HEK293T (cell line): Measurements from ENCODE around the gene PLEK2.

Experiments
- CTCF ChIA-PET: fragments of 350-600 bp; formaldehyde crosslinking; extraction: SDS; loops from one replicate; lab custom pipeline; 2021; ENCODE audit warnings: antibody characterized with exemption, inconsistent platforms; lab: Yijun Ruan, JAX
- POLR2A ChIA-PET: fragments of 350-600 bp; formaldehyde crosslinking; extraction: SDS; loops from one replicate; lab custom pipeline; 2020; ENCODE audit warnings: antibody characterized with exemption, inconsistent platforms; lab: Yijun Ruan, JAX
- DNase-seq: peaks from one replicate; pipeline ENCODE4 v3.0.0; 2012; ENCODE audit warnings: mixed read lengths; ENCODE audit errors: extremely low spot score
- ARNT ChIP-seq: fragments of 450-650 bp; IDR thresholded peaks from 2 replicates; pipeline ENCODE4 v1.6.1; 2017; ENCODE audit warnings: mild to moderate bottlenecking
- BHLHE40 ChIP-seq: fragments of 450-650 bp; IDR thresholded peaks from 2 replicates; pipeline ENCODE4 v1.6.1; 2016; ENCODE audit warnings: mild to moderate bottlenecking, moderate library complexity, borderline replicate concordance
- CTBP1 ChIP-seq: fragments of 450-650 bp; IDR thresholded peaks from 2 replicates; pipeline ENCODE4 v1.6.1; 2016; ENCODE audit warnings: borderline replicate concordance
- ELF4 ChIP-seq: fragments of 450-650 bp; IDR thresholded peaks from 2 replicates; pipeline ENCODE4 v1.6.1; 2017; ENCODE audit warnings: antibody characterized with exemption
- FOXA1 ChIP-seq: fragments of 450-650 bp; IDR thresholded peaks from 2 replicates; pipeline ENCODE4 v1.6.1; 2016; ENCODE audit warnings: mild to moderate bottlenecking
- FOXK2 ChIP-seq: fragments of 450-650 bp; IDR thresholded peaks from 2 replicates; pipeline ENCODE4 v1.6.1; 2016; ENCODE audit warnings: mild to moderate bottlenecking
- FOXM1 ChIP-seq: fragments of 450-650 bp; IDR thresholded peaks from 2 replicates; pipeline ENCODE4 v1.6.1; 2017; ENCODE audit warnings: mild to moderate bottlenecking, borderline replicate concordance
- HDGF ChIP-seq: fragments of 450-650 bp; IDR thresholded peaks from 2 replicates; pipeline ENCODE4 v1.6.1; 2017; ENCODE audit warnings: antibody characterized with exemption, borderline replicate concordance
- L3MBTL2 ChIP-seq: fragments of 450-650 bp; conservative IDR thresholded peaks from 2 replicates; pipeline ENCODE4 v1.6.1; 2016; ENCODE audit warnings: mild to moderate bottlenecking
- LEF1 ChIP-seq: fragments of 450-650 bp; IDR thresholded peaks from 2 replicates; pipeline ENCODE4 v1.6.1; 2017; ENCODE audit warnings: mild to moderate bottlenecking, borderline replicate concordance
- NFRKB ChIP-seq: fragments of 450-650 bp; IDR thresholded peaks from 2 replicates; pipeline ENCODE4 v1.6.1; 2016; ENCODE audit warnings: mild to moderate bottlenecking, moderate library complexity
- PKNOX1 ChIP-seq: fragments of 450-650 bp; IDR thresholded peaks from 2 replicates; pipeline ENCODE4 v1.6.1; 2016
- SP1 ChIP-seq: fragments of 450-650 bp; IDR thresholded peaks from 2 replicates; pipeline ENCODE4 v1.6.1; 2017
- SUZ12 ChIP-seq: fragments of 450-650 bp; IDR thresholded peaks from 2 replicates; pipeline ENCODE4 v1.6.1; 2016; ENCODE audit warnings: mild to moderate bottlenecking
- TARDBP ChIP-seq: fragments of 450-650 bp; IDR thresholded peaks from 2 replicates; pipeline ENCODE4 v1.6.1; 2016
- ZNF384 ChIP-seq: fragments of 450-650 bp; IDR thresholded peaks from 2 replicates; pipeline ENCODE4 v1.6.1; 2016

Gene PLEK2

GRCh38 chr14:67449096-67449495, 37.1 kb upstream of the PLEK2 start:
- TF ChIP-seq PKNOX1 (no peak), LEF1 (no peak), L3MBTL2 (no peak), CTBP1 (no peak), SP1 (no peak), FOXA1 (no peak), ELF4 (no peak), HDGF (no peak), SUZ12 (no peak)
- POLR2A ChIA-PET, result no interaction called here
- DNase-seq, result no peak
- CTCF ChIA-PET, result no interaction called here

- CTCF ChIA-PET, result interaction anchor here (1.4 kb wide), 2 partner anchors 11 to 20 kb away, joined by 4 to 5 read pairs; no protein-coding TSS in a partner anchor
- TF ChIP-seq SP1 (no peak), ELF4 (no peak), FOXK2 (no peak), ZNF384 (no peak), BHLHE40 (no peak), PKNOX1 (no peak), TARDBP (no peak), L3MBTL2 (no peak), NFRKB (no peak), FOXM1 (no peak), ARNT (no peak), HDGF (no peak), LEF1 (no peak), FOXA1 (no peak), SUZ12 (no peak), CTBP1 (no peak)
- DNase-seq, result no peak
- POLR2A ChIA-PET, result no interaction called here
These were observed 35.0 kb upstream of the PLEK2 start for GRCh38 chr14:67447033-67447381.

DNA sequence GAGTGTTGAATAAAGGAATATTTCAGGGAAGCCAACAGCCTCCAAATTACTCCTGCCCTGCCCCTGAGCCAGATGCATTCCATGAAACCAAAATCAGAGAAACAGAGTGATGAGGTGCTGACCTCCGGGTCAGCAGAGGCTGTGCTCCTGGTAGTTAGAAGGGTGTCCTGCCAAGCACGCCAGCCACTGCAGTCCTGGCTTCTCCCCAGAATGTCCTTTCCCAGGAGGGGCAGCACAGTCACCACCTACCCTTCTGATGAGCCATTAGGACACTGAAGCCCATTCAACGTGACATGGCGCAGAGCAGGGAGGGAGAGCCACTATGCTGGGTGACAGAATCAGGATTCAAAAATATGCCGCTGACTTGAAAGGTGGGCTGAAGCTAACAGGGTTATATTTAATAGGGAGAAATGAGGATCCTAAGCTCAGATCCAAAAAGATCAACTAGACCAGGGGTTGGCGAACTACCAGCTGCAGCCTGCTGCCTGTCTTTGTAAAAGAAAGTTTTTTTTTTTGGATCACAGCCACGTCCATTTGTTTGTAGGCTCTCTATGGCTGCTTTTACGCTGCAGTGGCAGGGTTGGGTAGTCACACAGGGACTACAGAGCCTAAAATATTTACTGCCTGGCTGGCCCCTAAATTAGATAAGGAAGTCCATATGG, 34.5 kb upstream of the PLEK2 start:
- ChIA-PET POLR2A (no interaction called here), CTCF (no interaction called here)
- TF ChIP-seq FOXA1, result no peak
- no peak for TF ChIP-seq ELF4
- no peak for TF ChIP-seq PKNOX1
- TF ChIP-seq FOXK2, result no peak
- TF ChIP-seq SP1, result no peak
- TF ChIP-seq NFRKB, result no peak
- no peak for TF ChIP-seq SUZ12
- TF ChIP-seq LEF1, result no peak
- no peak for TF ChIP-seq CTBP1
- no peak for TF ChIP-seq FOXM1
- TF ChIP-seq BHLHE40, result no peak
- no peak for TF ChIP-seq L3MBTL2
- TF ChIP-seq ARNT, result no peak
- no peak for TF ChIP-seq TARDBP
- no peak for TF ChIP-seq HDGF
- no peak for TF ChIP-seq ZNF384
- DNase-seq, result no peak

DNA sequence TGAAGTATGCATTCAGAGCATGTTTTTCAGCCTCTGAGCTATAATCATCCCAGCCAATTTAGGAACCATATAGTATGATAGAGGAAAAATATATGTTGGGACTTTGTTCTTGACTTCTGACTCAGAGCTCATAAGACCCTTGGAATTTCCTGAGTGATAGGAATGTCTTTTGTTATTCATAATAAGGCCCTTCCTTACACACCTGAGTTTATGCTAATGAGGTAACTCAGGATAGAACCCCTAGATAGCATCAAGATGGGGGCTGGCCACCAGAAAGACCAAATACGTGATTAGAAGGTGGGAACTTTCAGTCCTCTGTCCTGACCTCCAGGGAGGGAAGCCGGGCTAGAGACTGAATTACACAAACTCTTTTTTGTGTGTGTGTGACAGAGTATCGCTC, 32.4 kb upstream of the PLEK2 start:
- ChIA-PET POLR2A (no interaction called here), CTCF (interaction anchor here (1.6 kb wide), 1 partner anchor 17 kb away, joined by 4 read pairs; no protein-coding TSS in a partner anchor)
- no peak for DNase-seq
- TF ChIP-seq TARDBP (no peak), SP1 (no peak), ARNT (no peak), LEF1 (no peak), HDGF (no peak), PKNOX1 (no peak), FOXM1 (no peak), CTBP1 (no peak), FOXA1 (no peak), ELF4 (no peak), L3MBTL2 (no peak), BHLHE40 (no peak), SUZ12 (no peak), NFRKB (no peak)

- DNase-seq, result no peak
- TF ChIP-seq FOXM1 (no peak), TARDBP (no peak), CTBP1 (no peak), PKNOX1 (no peak), NFRKB (no peak), ZNF384 (no peak), LEF1 (no peak), ELF4 (no peak), HDGF (no peak), SUZ12 (no peak), L3MBTL2 (no peak), FOXA1 (no peak), ARNT (no peak), BHLHE40 (no peak), SP1 (no peak), FOXK2 (no peak)
- ChIA-PET CTCF (interaction anchor here (0.5 kb wide), 1 partner anchor 276 kb away, joined by 3 read pairs; no protein-coding TSS in a partner anchor), POLR2A (no interaction called here)
These were observed 30.4 kb upstream of the PLEK2 start for GRCh38 chr14:67442139-67442906.
